ENCODE results near the gene STK24. TPM values are rescaled to one million over a fixed set of nuclear protein-coding genes. Genes with fewer than 3 reads are reported as not detected.
A peak's percentile ranks its signal among the peaks of the same experiment; 100 is the strongest.

STK24 gene
- polyA plus RNA-seq, 3 donors = 14.2 to 59.8 (median 28.9) TPM

- intact Hi-C loops (cut with micrococcal nuclease) = no loop called here
- Histone ChIP-seq H3K4me1 (ENCODE audit: control insufficient read depth in 1 of 2, insufficient read depth in 2 of 2, low read length in 2 of 2) (peaks cover 13 to 25% of the 10 kb centered on the region in 2 donors), H3K9ac (ENCODE audit: insufficient read depth, low read length, poor library complexity, severe bottlenecking) (no peak overlapping the region), H3K4me3 (replicated peaks in 1 of 3; ENCODE audit: low read depth in 2 of 3, low read length in 3 of 3) (no peak overlapping the region), H3K36me3 (replicated peaks in 1 of 2; ENCODE audit: control insufficient read depth in 1 of 2, insufficient read depth in 2 of 2, low read length in 2 of 2) (peaks cover 9 to 41% of the 10 kb centered on the region in 2 donors), H3K4me2 (replicated peaks; ENCODE audit: extremely low read depth, low read length, poor library complexity, severe bottlenecking) (no peak overlapping the region), H4K20me1 (ENCODE audit: insufficient read depth, low read length) (peaks cover 92% of the 10 kb centered on the region), H2AFZ (ENCODE audit: insufficient read depth, low read depth, low read length, poor library complexity, severe bottlenecking) (no peak overlapping the region), H3K27me3 (ENCODE audit: control insufficient read depth in 2 of 2, insufficient read depth in 2 of 2, low read length in 2 of 2) (no peaks in the 10 kb centered on the region), H3K79me2 (ENCODE audit: insufficient read depth, low read length) (peaks cover 85% of the 10 kb centered on the region), H3K9me3 (replicated peaks in 1 of 2; ENCODE audit: control insufficient read depth in 1 of 2, insufficient read depth in 1 of 2, low read length in 2 of 2) (no peaks in the 10 kb centered on the region), H3K27ac (ENCODE audit: low read depth in 1 of 2, low read length in 2 of 2) (peak overlapping the region in 1 of 2 donors; percentile 63)
- H3K27me3 Mint-ChIP-seq (ENCODE audit: low read depth in 3 of 3) = no peaks in the 10 kb centered on the region
- 56% methylated on average over 10 of the region's 15 CpGs for WGBS (ENCODE audit: insufficient coverage)
- H3K36me3 Mint-ChIP-seq = peaks cover 47 to 50% of the 10 kb centered on the region in 2 donors
- H3K4me1 Mint-ChIP-seq = peaks cover 37% of the 10 kb centered on the region
- H3K4me3 Mint-ChIP-seq = no peak overlapping the region
- peak overlapping the region; percentile 35 to 80 (median 73) for H3K27ac Mint-ChIP-seq
- no peaks in the 10 kb centered on the region for H3K9me3 Mint-ChIP-seq
- TF ChIP-seq, protein P1, sequence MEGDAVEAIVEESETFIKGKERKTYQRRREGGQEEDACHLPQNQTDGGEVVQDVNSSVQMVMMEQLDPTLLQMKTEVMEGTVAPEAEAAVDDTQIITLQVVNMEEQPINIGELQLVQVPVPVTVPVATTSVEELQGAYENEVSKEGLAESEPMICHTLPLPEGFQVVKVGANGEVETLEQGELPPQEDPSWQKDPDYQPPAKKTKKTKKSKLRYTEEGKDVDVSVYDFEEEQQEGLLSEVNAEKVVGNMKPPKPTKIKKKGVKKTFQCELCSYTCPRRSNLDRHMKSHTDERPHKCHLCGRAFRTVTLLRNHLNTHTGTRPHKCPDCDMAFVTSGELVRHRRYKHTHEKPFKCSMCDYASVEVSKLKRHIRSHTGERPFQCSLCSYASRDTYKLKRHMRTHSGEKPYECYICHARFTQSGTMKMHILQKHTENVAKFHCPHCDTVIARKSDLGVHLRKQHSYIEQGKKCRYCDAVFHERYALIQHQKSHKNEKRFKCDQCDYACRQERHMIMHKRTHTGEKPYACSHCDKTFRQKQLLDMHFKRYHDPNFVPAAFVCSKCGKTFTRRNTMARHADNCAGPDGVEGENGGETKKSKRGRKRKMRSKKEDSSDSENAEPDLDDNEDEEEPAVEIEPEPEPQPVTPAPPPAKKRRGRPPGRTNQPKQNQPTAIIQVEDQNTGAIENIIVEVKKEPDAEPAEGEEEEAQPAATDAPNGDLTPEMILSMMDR (IDR thresholded peaks at IDR 0.05) = no peak
- peak in 1 of 3 donors; percentile 32 for DNase-seq
These were observed 81.1 kb downstream of the STK24 start for GRCh38 chr13:98495627-98496478.

DNA sequence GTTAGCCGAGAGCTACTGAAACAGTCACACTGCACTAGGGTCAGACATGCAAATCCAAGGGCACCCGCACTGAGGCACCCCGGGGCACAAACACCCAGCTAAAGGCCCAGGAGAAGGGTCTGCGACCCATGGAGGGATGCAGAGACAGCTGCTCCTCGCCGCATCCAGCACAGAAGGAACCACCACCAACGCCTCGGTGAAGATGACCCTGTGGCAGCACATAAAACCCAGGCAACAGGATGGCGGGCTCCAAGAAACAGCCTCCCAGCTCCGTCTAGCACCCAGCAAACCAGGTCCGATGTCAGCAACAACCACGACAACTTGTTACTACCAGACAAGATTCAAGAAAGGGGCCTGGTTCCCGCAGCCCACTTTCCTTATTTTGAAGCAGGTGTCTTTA is 82.1 kb downstream of the STK24 start:
- 100% methylated on average over 13 of the region's 13 CpGs for WGBS (ENCODE audit: insufficient coverage)
- H3K27me3 ChIP-seq (ENCODE audit: control insufficient read depth in 2 of 2, insufficient read depth in 2 of 2, low read length in 2 of 2) = no peaks in the 10 kb centered on the region
- no peaks in the 10 kb centered on the region for H3K9me3 ChIP-seq (replicated peaks in 1 of 2; ENCODE audit: control insufficient read depth in 1 of 2, insufficient read depth in 1 of 2, low read length in 2 of 2)
- Mint-ChIP-seq H3K36me3 (peaks cover 48 to 49% of the 10 kb centered on the region in 2 donors), H3K27ac (peak overlapping the region in 2 of 7 donors; percentile 5 to 46), H3K9me3 (no peaks in the 10 kb centered on the region), H3K27me3 (ENCODE audit: low read depth in 3 of 3) (no peaks in the 10 kb centered on the region), H3K4me3 (no peak overlapping the region), H3K4me1 (peaks cover 40% of the 10 kb centered on the region)
- intact Hi-C loops (cut with micrococcal nuclease) = no loop called here
- H3K27ac ChIP-seq (ENCODE audit: low read depth in 1 of 2, low read length in 2 of 2) = no peak overlapping the region
- peaks cover 86% of the 10 kb centered on the region for H3K79me2 ChIP-seq (ENCODE audit: insufficient read depth, low read length)
- H4K20me1 ChIP-seq (ENCODE audit: insufficient read depth, low read length) = peaks cover 92% of the 10 kb centered on the region
- no peak overlapping the region for H3K4me2 ChIP-seq (replicated peaks; ENCODE audit: extremely low read depth, low read length, poor library complexity, severe bottlenecking)
- DNase-seq = no peak
- no peak overlapping the region for H2AFZ ChIP-seq (ENCODE audit: insufficient read depth, low read depth, low read length, poor library complexity, severe bottlenecking)
- peaks cover 8 to 31% of the 10 kb centered on the region in 2 donors for H3K36me3 ChIP-seq (replicated peaks in 1 of 2; ENCODE audit: control insufficient read depth in 1 of 2, insufficient read depth in 2 of 2, low read length in 2 of 2)
- H3K9ac ChIP-seq (ENCODE audit: insufficient read depth, low read length, poor library complexity, severe bottlenecking) = no peak overlapping the region
- peaks cover 13 to 25% of the 10 kb centered on the region in 2 donors for H3K4me1 ChIP-seq (ENCODE audit: control insufficient read depth in 1 of 2, insufficient read depth in 2 of 2, low read length in 2 of 2)
- H3K4me3 ChIP-seq (replicated peaks in 1 of 3; ENCODE audit: low read depth in 2 of 3, low read length in 3 of 3) = no peak overlapping the region
- TF ChIP-seq, protein P1 (IDR thresholded peaks at IDR 0.05) = no peak
